ENCODE measurements around the gene MYL4. TPM values are rescaled to one million over a fixed set of nuclear protein-coding genes. Genes with fewer than 3 reads are reported as not detected.
A peak's percentile ranks its signal among the peaks of the same experiment; 100 is the strongest.
"Not testable (repeated sequence)": the region's sequence is repeated elsewhere in the genome, so short reads cannot be mapped to it uniquely, and the experiment has no call there.

MYL4 gene
- total RNA-seq, result 133 TPM
- long read RNA-seq, transcript MYL4-202 (7 exons, 855 nt), result major isoform, 66 of 78 reads
- long read RNA-seq, partial matches to known transcripts, result 5 of 78 reads
- long read RNA-seq, other reads (novel, unspliced or antisense), result 5 of 78 reads

GRCh38 chr17:47208744-47209488, at the start of gene MYL4:
Gene MYL4, plus strand, starts transcription at chr17:47209348. Its CDS starts 75 bp downstream, at chr17:47209423.
- no peak for DNase-seq
- peak; percentile 14 for ATAC-seq

DNA sequence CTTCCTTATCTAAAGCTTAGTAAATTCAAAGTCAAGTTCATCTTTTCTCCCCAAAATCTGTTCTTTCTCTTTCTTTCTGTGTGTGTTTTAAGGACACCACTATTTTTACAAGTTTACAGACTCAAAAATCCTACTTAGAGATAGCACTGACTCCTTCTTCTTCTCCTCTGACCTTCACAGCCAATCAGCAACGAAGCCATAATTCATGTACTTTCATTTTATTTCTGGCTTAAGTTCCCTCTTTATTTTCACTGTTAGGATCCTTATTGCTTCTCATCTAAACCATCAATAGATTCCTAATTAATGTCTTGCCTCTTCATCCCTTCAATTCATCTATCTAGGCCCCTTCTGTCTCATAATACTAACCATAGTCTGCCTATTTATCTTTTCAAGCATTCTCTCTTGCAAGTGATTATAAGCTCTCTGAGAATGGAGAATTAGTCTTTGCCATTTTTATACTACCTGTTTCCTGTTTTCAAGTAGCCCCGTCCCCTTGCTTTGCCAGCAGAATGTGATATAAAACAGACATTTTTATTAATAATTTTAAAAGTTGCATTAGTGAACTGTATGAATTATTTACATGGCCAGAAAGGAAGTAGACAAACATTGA, 47.0 kb upstream of the MYL4 start:
- no peak for DNase-seq
- no peak for ATAC-seq
- intact Hi-C loops (cut with micrococcal nuclease), result no loop called here

More at GRCh38 chr17:47208744-47209488, at the start of gene MYL4:
- intact Hi-C loops (cut with micrococcal nuclease), result no loop called here

GRCh38 chr17:47164263-47164662, 44.9 kb upstream of the MYL4 start:
- no peak for ATAC-seq
- intact Hi-C loops (cut with micrococcal nuclease), result no loop called here
- no peak for DNase-seq

GRCh38 chr17:47165137-47165536, 44.0 kb upstream of the MYL4 start:
- no peak for DNase-seq
- peak; percentile 83 for ATAC-seq
- intact Hi-C loops (cut with micrococcal nuclease), result no loop called here

DNA sequence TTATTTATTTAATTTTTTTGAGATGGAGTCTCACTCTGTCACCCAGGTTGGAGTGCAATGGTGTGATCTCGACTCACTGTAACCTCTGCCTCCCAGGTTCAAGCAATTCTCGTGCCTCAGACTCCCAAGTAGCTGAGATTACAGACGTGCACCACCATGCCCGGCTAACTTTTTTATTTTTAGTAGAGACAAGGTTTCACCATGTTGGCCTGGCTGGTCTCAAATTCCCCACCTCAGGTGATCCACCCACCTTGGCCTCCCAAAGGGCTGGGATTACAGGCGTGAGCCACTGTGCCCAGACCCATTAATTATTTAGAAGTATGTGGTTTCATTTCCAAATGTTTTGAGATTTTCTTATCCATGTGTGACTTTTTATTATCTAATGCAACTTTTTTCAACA, 42.3 kb upstream of the MYL4 start:
- intact Hi-C loops (cut with micrococcal nuclease); ATAC-seq; DNase-seq: not testable (repeated sequence)

GRCh38 chr17:47168896-47169295, 40.3 kb upstream of the MYL4 start:
- intact Hi-C loops (cut with micrococcal nuclease); DNase-seq; ATAC-seq: not testable (repeated sequence)

DNA sequence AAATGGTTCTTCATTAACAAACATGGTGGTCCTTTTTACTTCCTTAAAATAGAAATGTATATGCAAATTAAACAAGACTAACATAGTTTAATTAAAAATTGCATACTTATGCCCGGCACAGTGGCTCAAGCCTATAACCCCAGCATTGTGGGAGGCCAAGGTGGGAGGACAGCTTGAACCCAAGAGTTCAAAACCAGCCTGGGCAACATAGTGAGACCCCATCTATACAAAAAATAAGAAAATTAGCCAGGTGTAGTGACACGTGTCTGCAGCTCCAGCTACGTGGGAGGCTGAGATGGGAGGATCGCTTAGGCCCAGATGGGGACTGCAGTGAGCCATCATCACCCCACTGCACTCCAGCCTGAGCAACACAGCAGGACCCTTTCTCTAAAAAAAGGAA, 38.4 kb upstream of the MYL4 start:
- ATAC-seq (no peak), DNase-seq (no peak)
- intact Hi-C loops (cut with micrococcal nuclease), result no loop called here

DNA sequence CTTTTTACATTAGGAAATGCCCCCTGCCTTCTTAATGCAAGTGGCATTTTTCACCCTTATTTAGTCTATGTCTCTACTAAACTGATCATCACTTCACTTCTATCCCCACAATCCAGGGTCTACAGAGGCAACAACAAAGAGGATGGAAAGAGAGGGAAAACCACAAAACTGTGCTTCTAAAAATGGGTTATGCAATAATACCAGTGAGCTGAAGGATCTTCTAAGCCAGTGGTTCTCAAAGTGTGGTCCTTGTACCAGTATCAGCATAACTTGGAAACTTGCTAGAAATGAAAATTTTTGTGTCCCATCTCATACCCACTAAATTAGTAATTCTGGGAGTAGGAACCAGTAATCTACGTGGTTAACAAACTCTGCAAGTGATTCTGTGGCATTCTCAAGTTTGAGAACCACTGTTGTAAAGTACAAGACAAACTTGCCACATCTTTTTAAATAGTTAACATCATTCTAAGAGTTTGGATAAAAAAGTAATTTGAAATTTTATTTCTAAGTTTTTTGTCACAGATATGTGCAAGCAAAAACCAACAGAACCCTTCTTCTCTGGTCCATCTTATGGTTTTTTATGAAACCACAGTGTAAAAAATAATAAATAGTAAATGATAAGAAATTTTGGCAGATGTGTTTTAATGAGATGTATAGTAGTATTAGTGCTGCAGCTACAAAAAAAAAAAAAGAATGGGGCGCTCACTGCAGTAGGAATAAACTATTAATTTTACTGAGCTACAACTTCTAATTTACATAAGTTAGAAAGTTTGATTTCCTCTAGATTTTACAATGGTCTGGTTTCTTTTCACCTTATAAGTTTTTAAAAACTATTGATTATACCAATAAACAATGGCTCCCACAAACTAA, 36.2 kb upstream of the MYL4 start:
- ATAC-seq (no peak), DNase-seq (no peak)
- intact Hi-C loops (cut with micrococcal nuclease), result no loop called here

DNA sequence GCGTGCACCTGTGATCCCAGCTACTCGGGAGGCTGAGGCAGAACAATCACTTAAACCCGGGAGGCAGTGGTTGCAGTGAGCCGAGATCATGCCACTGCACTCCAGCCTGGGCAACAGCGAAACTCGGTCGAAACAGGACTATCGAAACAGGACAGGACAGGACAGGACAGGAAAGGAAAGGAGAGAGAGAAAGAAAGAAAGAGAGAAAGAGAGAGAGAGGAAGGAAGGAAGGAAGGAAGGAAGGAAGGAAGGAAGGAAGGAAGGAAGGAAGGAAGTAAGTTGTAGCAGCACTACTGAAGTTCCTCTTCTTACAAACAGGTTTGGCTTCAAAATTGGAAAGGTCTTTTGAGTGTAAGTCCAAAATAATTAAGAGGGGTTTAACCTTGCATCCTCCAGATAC, 34.3 kb upstream of the MYL4 start:
- ATAC-seq; intact Hi-C loops (cut with micrococcal nuclease); DNase-seq: not testable (repeated sequence)

- ATAC-seq (no peak), DNase-seq (no peak)
- intact Hi-C loops (cut with micrococcal nuclease), result no loop called here
These were observed 32.7 kb upstream of the MYL4 start for GRCh38 chr17:47176389-47176826.

- DNase-seq, result no peak
- intact Hi-C loops (cut with micrococcal nuclease), result no loop called here
- ATAC-seq, result no peak
These were observed 31.9 kb upstream of the MYL4 start for GRCh38 chr17:47177261-47177660.

DNA sequence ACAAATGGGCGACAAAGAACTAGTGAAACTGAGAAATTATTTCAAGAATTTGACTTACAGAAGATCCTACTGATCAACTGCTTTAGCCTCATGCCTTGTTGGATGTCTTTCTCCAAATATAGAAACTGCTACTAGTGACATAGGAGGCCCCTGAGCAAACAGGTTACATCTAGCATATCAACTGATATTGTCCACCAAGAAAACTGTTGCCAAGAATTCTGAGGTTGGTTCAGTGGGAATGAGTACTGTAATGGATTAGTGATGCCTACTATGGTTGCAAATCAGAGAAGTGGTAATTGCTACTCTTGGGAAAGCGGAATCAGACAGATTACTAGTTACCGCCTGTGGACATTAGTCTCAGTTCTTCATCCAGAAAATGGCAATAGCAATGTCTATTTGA, 30.0 kb upstream of the MYL4 start:
- ATAC-seq, result peak; percentile 48
- intact Hi-C loops (cut with micrococcal nuclease), result no loop called here

DNA sequence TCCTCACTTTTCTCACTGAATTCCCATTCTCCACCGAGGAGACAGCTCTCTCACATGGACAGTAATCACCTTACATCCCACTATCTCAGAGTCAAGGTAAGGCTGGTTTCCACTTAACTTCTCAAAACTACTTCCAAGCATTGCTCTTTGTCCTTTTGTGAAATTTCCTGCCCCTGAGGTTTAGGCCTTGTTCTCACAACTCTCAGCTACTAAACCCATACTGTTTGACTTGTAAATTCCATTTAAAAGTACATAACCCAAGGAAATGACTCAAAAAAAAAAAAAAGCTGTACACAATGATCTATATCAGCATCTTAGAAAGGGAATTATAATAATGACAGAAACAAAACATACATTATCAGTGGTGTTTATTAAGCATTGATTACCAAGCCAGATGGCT, 28.8 kb upstream of the MYL4 start:
- ATAC-seq (no peak), DNase-seq (no peak)
- intact Hi-C loops (cut with micrococcal nuclease), result no loop called here

More for the DNA sequence above, 30.0 kb upstream of the MYL4 start:
- no peak for DNase-seq

- DNase-seq; ATAC-seq; intact Hi-C loops (cut with micrococcal nuclease): not testable (repeated sequence)
These were observed 28.2 kb upstream of the MYL4 start for GRCh38 chr17:47180988-47181387.

- DNase-seq (no peak), ATAC-seq (no peak)
- intact Hi-C loops (cut with micrococcal nuclease), result no loop called here
These were observed 24.5 kb upstream of the MYL4 start for GRCh38 chr17:47184681-47185080.

DNA sequence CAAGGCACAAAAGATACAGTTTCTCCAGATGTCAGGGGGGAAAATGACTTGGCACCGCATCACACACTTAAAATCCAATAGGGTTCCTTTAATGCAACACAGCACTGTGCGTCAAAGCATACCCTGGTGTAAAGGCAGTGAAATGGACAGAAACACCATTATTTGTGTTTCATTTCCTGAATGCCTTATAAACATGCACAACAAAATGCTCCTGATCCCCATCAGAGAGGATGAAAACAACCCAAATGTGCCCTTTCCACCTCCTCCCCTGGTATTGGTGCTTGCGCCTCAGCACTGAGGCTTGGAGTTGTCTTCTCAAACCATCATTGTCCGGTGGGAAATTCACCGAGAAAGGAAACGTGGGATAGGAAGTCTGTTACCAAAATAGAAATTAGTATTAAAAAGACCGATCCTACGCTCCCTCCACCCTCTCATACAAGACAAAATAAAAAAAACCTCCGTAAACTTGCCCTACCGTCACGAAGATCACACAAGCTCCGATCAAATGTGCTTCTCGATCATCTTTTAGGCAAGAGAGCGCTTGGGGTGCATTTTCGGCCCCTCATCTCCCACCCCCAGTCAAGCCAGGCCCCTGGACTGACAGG, 20.8 kb upstream of the MYL4 start:
- DNase-seq, result no peak
- intact Hi-C loops (cut with micrococcal nuclease), result no loop called here
- peak; percentile 4 for ATAC-seq

- ATAC-seq, result peak; percentile 96
These were observed 20.0 kb upstream of the MYL4 start, which contains the start of gene CDC27 for GRCh38 chr17:47188876-47189731. Gene CDC27, minus strand, starts transcription at chr17:47189295. Its CDS starts 123 bp downstream, at chr17:47189172.

GRCh38 chr17:47189732-47190237, 19.4 kb upstream of the MYL4 start:
- DNase-seq (no peak), ATAC-seq (no peak)
- intact Hi-C loops (cut with micrococcal nuclease), result no loop called here

More at GRCh38 chr17:47188876-47189731, 20.0 kb upstream of the MYL4 start, which contains the start of gene CDC27:
- peak; percentile 99 for DNase-seq
- intact Hi-C loops (cut with micrococcal nuclease), result no loop called here

Data from left ventricle myocardium superior (tissue), 1 donor.